Fibroblast of lung (primary cell): ENCODE results near the gene ARID5A. TPM values are rescaled to one million over a fixed set of nuclear protein-coding genes. Genes with fewer than 3 reads are reported as not detected.
A peak's percentile ranks its signal among the peaks of the same experiment; 100 is the strongest.
"Not testable (repeated sequence)": the region's sequence is repeated elsewhere in the genome, so short reads cannot be mapped to it uniquely, and the experiment has no call there.

Experiments
- DNase-seq, 2 donors: peaks; one replicate each; pipeline versions ENCODE4 v3.0.0 to v3.0.0-alpha.2; 2010; ENCODE audit warnings: low read depth in 2 of 2
- H2AFZ ChIP-seq: 2 replicates; pipeline ENCODE4 v1.5.1; 2012; ENCODE audit warnings: low read length, control low read depth, inconsistent platforms
- H3K27ac ChIP-seq: 2 replicates; pipeline ENCODE4 v1.5.1; 2011; ENCODE audit warnings: low read length, control low read depth; ENCODE audit not compliant: insufficient read depth
- H3K27me3 ChIP-seq: 2 replicates; pipeline ENCODE4 v1.5.1; 2011; ENCODE audit warnings: mild to moderate bottlenecking, low read length; ENCODE audit not compliant: control insufficient read depth, insufficient read depth
- H3K36me3 ChIP-seq: 2 replicates; pipeline ENCODE4 v1.5.1; 2011; ENCODE audit warnings: low read length; ENCODE audit not compliant: control insufficient read depth, insufficient read depth
- H3K4me1 ChIP-seq: 2 replicates; pipeline ENCODE4 v1.5.1; 2011; ENCODE audit warnings: low read length; ENCODE audit not compliant: control insufficient read depth, insufficient read depth; ENCODE audit errors: extremely low read depth
- H3K4me2 ChIP-seq: 2 replicates; pipeline ENCODE4 v1.5.1; 2011; ENCODE audit warnings: low read length, control low read depth; ENCODE audit not compliant: insufficient read depth; ENCODE audit errors: extremely low read depth
- H3K4me3 ChIP-seq, 4 experiments: fragments of 200-600 bp in 1 of 4; sonication (generic) in 1 of 4; replicated peaks in 1 of 4; 2 replicates each; pipeline ENCODE4 v1.5.1; 2011 to 2016; ENCODE audit warnings: low read length in 4 of 4, low read depth in 3 of 4, mild to moderate bottlenecking in 3 of 4, control low read depth in 2 of 4, inconsistent platforms in 1 of 4, mixed read lengths in 1 of 4; ENCODE audit not compliant: insufficient read depth in 1 of 4; ENCODE audit errors: control extremely low read depth in 1 of 4
- H3K79me2 ChIP-seq: 2 replicates; pipeline ENCODE4 v1.5.1; 2012; ENCODE audit warnings: mild to moderate bottlenecking, low read length, inconsistent platforms; ENCODE audit not compliant: control insufficient read depth, insufficient read depth
- H3K9ac ChIP-seq: 2 replicates; pipeline ENCODE4 v1.5.1; 2011; ENCODE audit warnings: mild to moderate bottlenecking, low read length, control low read depth; ENCODE audit not compliant: insufficient read depth
- H3K9me3 ChIP-seq: 2 replicates; pipeline ENCODE4 v1.5.1; 2012; ENCODE audit warnings: low read depth, low read length; ENCODE audit not compliant: control insufficient read depth, insufficient read depth
- H4K20me1 ChIP-seq: 2 replicates; pipeline ENCODE4 v1.5.1; 2011; ENCODE audit warnings: low read length; ENCODE audit not compliant: control insufficient read depth, insufficient read depth; ENCODE audit errors: extremely low read depth
- EZH2 ChIP-seq: IDR thresholded peaks from 2 replicates; pipeline ENCODE4 v1.5.1; 2012; ENCODE audit warnings: low read length, control low read depth, mild to moderate bottlenecking; ENCODE audit errors: missing control alignments
- polyA plus RNA-seq, 2 donors: library from polyadenylated mRNA; depleted of rRNA in 1 of 2; stranded (reverse) in 1 of 2; unstranded in 1 of 2; fragments of >200 nt; gene quantifications; 2 replicates each; pipeline ENCODE4 v1.2.1, GENCODE V29; 2011 to 2012; ENCODE audit warnings: missing spikeins in 1 of 2
- total RNA-seq: library from RNA; depleted of rRNA; stranded (reverse); fragments of >200 nt; gene quantifications from 2 replicates; pipeline ENCODE4 v1.2.1, GENCODE V29; 2014
- TF ChIP-seq, protein P1 (sequence below), 2 donors: IDR thresholded peaks in 1 of 2; conservative IDR thresholded peaks in 1 of 2; 1 replicate in 1 of 2; 2 replicates in 1 of 2; pipeline ENCODE4 v1.5.1; 2011 to 2012; ENCODE audit warnings: low read length in 2 of 2, control low read depth in 1 of 2, inconsistent platforms in 1 of 2, low read depth in 1 of 2, mild to moderate bottlenecking in 1 of 2

ARID5A gene
- total and polyA plus RNA-seq, 2 donors (not counting 1 experiment from before 2014, with no cell fraction given): 5.2 to 9.7 TPM

GRCh38 chr2:96554293-96555145 is 18.0 kb downstream of the ARID5A start:
- H2AFZ ChIP-seq: no peak overlapping the region
- H4K20me1 ChIP-seq: no peaks in the 10 kb centered on the region
- TF ChIP-seq, protein P1, sequence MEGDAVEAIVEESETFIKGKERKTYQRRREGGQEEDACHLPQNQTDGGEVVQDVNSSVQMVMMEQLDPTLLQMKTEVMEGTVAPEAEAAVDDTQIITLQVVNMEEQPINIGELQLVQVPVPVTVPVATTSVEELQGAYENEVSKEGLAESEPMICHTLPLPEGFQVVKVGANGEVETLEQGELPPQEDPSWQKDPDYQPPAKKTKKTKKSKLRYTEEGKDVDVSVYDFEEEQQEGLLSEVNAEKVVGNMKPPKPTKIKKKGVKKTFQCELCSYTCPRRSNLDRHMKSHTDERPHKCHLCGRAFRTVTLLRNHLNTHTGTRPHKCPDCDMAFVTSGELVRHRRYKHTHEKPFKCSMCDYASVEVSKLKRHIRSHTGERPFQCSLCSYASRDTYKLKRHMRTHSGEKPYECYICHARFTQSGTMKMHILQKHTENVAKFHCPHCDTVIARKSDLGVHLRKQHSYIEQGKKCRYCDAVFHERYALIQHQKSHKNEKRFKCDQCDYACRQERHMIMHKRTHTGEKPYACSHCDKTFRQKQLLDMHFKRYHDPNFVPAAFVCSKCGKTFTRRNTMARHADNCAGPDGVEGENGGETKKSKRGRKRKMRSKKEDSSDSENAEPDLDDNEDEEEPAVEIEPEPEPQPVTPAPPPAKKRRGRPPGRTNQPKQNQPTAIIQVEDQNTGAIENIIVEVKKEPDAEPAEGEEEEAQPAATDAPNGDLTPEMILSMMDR (conservative IDR thresholded peaks at IDR 0.05 in 1 of 2, IDR thresholded peaks at IDR 0.05 in 1 of 2; ENCODE audit: low read depth in 1 of 2, low read length in 2 of 2): peak; percentile 84 to 88
- TF ChIP-seq EZH2: no peak
- no peaks in the 10 kb centered on the region for H3K79me2 ChIP-seq
- peaks cover 2% of the 10 kb centered on the region for H3K4me1 ChIP-seq
- no peak overlapping the region for H3K27ac ChIP-seq
- no peak overlapping the region for H3K9ac ChIP-seq
- H3K9me3 ChIP-seq: no peaks in the 10 kb centered on the region
- no peak overlapping the region for H3K4me3 ChIP-seq
- peak; percentile 34 to 61 for DNase-seq
- H3K36me3 ChIP-seq: peaks cover 2% of the 10 kb centered on the region
- no peaks in the 10 kb centered on the region for H3K27me3 ChIP-seq
- no peak overlapping the region for H3K4me2 ChIP-seq

- peaks cover 2% of the 10 kb centered on the region for H3K4me1 ChIP-seq
- DNase-seq: no peak
- H3K79me2 ChIP-seq: no peaks in the 10 kb centered on the region
- peaks cover 2% of the 10 kb centered on the region for H3K36me3 ChIP-seq
- H3K27ac ChIP-seq: no peak overlapping the region
- no peak overlapping the region for H3K9ac ChIP-seq
- TF ChIP-seq EZH2: no peak
- TF ChIP-seq, protein P1 (conservative IDR thresholded peaks at IDR 0.05 in 1 of 2, IDR thresholded peaks at IDR 0.05 in 1 of 2; ENCODE audit: low read depth in 1 of 2, low read length in 2 of 2): no peak
- H4K20me1 ChIP-seq: no peaks in the 10 kb centered on the region
- no peak overlapping the region for H3K4me2 ChIP-seq
- H2AFZ ChIP-seq: no peak overlapping the region
- no peaks in the 10 kb centered on the region for H3K9me3 ChIP-seq
- no peaks in the 10 kb centered on the region for H3K27me3 ChIP-seq
- no peak overlapping the region for H3K4me3 ChIP-seq
Measured at GRCh38 chr2:96555146-96555610, 18.6 kb downstream of the ARID5A start.

- Histone ChIP-seq H3K4me1 (peaks cover 2% of the 10 kb centered on the region), H3K27me3 (no peaks in the 10 kb centered on the region), H2AFZ (no peak overlapping the region), H4K20me1 (no peaks in the 10 kb centered on the region), H3K4me3 (no peak overlapping the region), H3K9ac (no peak overlapping the region), H3K9me3 (no peaks in the 10 kb centered on the region), H3K79me2 (no peaks in the 10 kb centered on the region), H3K4me2 (no peak overlapping the region), H3K36me3 (no peaks in the 10 kb centered on the region), H3K27ac (no peak overlapping the region)
- no peak for TF ChIP-seq EZH2
- TF ChIP-seq, protein P1 (conservative IDR thresholded peaks at IDR 0.05 in 1 of 2, IDR thresholded peaks at IDR 0.05 in 1 of 2; ENCODE audit: low read depth in 1 of 2, low read length in 2 of 2): no peak
- DNase-seq: peak; percentile 57 to 94
Measured at GRCh38 chr2:96556441-96557330, 20.1 kb downstream of the ARID5A start.

GRCh38 chr2:96557421-96557820 is 20.9 kb downstream of the ARID5A start:
- not testable (repeated sequence) for H3K27me3 ChIP-seq, H3K79me2 ChIP-seq, H3K4me2 ChIP-seq, H3K9ac ChIP-seq, H3K4me1 ChIP-seq, H3K9me3 ChIP-seq, DNase-seq, H2AFZ ChIP-seq, H3K27ac ChIP-seq, H3K36me3 ChIP-seq, H4K20me1 ChIP-seq, H3K4me3 ChIP-seq
